Left lobe of liver (tissue), 2 donors: ENCODE results near the gene MTMR10. TPM values are rescaled to one million over a fixed set of nuclear protein-coding genes. Genes with fewer than 3 reads are reported as not detected.

ENCODE experiments used
- ATAC-seq: fragments of 200-7000 bp; cut with Tn5 transposase; one replicate; pipeline ENCODE4 v1.9.1; 2020; ENCODE audit warnings: mild to moderate bottlenecking, moderate library complexity
- DNase-seq: peaks from one replicate; pipeline ENCODE4 v3.0.0-alpha.2; 2020; ENCODE audit warnings: low spot score
- total RNA-seq: library from RNA; stranded (reverse); gene quantifications from one replicate; pipeline ENCODE4 v1.2.1, GENCODE V29; 2021
- donor health status: DM: no; HTN: no; CAD: no; lungs with moderate emphysema.
- donor health status: DM: no; HTN: yes; CAD: no.

The MTMR10 gene
- total RNA-seq, 1 donor from 2014 or later, result 26.6 TPM

GRCh38 chr15:30922480-30923311 lies 68.7 kb downstream of the MTMR10 start:
- DNase-seq (no peak), ATAC-seq (no peak)

GRCh38 chr15:30921781-30922479 lies 69.5 kb downstream of the MTMR10 start:
- peak; percentile 68 for DNase-seq
- peak; percentile 95 for ATAC-seq

- DNase-seq (no peak), ATAC-seq (no peak)
These were observed 70.3 kb downstream of the MTMR10 start for GRCh38 chr15:30921106-30921505.

- ATAC-seq, result no peak
These were observed 71.4 kb downstream of the MTMR10 start for GRCh38 chr15:30919877-30920550.

GRCh38 chr15:30918366-30918765 lies 73.1 kb downstream of the MTMR10 start:
- DNase-seq (no peak), ATAC-seq (no peak)

More at GRCh38 chr15:30919877-30920550, 71.4 kb downstream of the MTMR10 start:
- no peak for DNase-seq

GRCh38 chr15:30917675-30918074 lies 73.8 kb downstream of the MTMR10 start:
- ATAC-seq (no peak), DNase-seq (no peak)

GRCh38 chr15:30917013-30917412 lies 74.4 kb downstream of the MTMR10 start:
- ATAC-seq, result no peak
- DNase-seq, result no peak

GRCh38 chr15:30913761-30914160 lies 77.7 kb downstream of the MTMR10 start:
- DNase-seq, result no peak
- ATAC-seq, result no peak

- DNase-seq (no peak), ATAC-seq (no peak)
These were observed 85.1 kb downstream of the MTMR10 start for GRCh38 chr15:30906366-30906765.

- ATAC-seq, result peak; percentile 74
These were observed 85.6 kb downstream of the MTMR10 start for GRCh38 chr15:30905821-30906220.

GRCh38 chr15:30904812-30905211 lies 86.6 kb downstream of the MTMR10 start:
- DNase-seq (no peak), ATAC-seq (no peak)

More at GRCh38 chr15:30905821-30906220, 85.6 kb downstream of the MTMR10 start:
- peak; percentile 60 for DNase-seq

- DNase-seq, result peak; percentile 95
- ATAC-seq, result peak; percentile 93
These were observed 87.8 kb downstream of the MTMR10 start, which contains the start of gene FAN1 for GRCh38 chr15:30903497-30904187. Gene FAN1, plus strand, starts transcription at chr15:30903915. Its CDS starts 749 bp downstream, at chr15:30904664.

- ATAC-seq, result no peak
These were observed 89.5 kb downstream of the MTMR10 start for GRCh38 chr15:30901889-30902288.

GRCh38 chr15:30896211-30896606 lies 95.2 kb downstream of the MTMR10 start:
- ATAC-seq (no peak), DNase-seq (no peak)

More at GRCh38 chr15:30901889-30902288, 89.5 kb downstream of the MTMR10 start:
- DNase-seq, result no peak

GRCh38 chr15:30895461-30896210 lies 95.8 kb downstream of the MTMR10 start:
- ATAC-seq (no peak), DNase-seq (no peak)

- DNase-seq (no peak), ATAC-seq (no peak)
These were observed 102.2 kb downstream of the MTMR10 start for GRCh38 chr15:30889196-30889595.
